AG09319 (cell line): ENCODE data around the gene HGF.
"Not testable (repeated sequence)": the region's sequence is repeated elsewhere in the genome, so short reads cannot be mapped to it uniquely, and the experiment has no call there.

Source experiments
- DNase-seq: peaks from one replicate; pipeline ENCODE4 v3.0.0-alpha.2; 2010; ENCODE audit warnings: low read depth; ENCODE audit errors: extremely low read depth
- CTCF ChIP-seq: IDR thresholded peaks from 2 replicates; pipeline ENCODE4 v1.5.1; 2011; ENCODE audit warnings: low read depth, mild to moderate bottlenecking, inconsistent platforms, low read length, moderate library complexity

The HGF gene

GRCh38 chr7:81740403-81740802 lies 29.4 kb downstream of the HGF start:
- no peak for TF ChIP-seq CTCF
- DNase-seq = no peak

GRCh38 chr7:81736091-81736490 lies 33.8 kb downstream of the HGF start:
- TF ChIP-seq CTCF = no peak
- no peak for DNase-seq

GRCh38 chr7:81725812-81726127 lies 44.1 kb downstream of the HGF start:
- DNase-seq = peak; percentile 73
- TF ChIP-seq CTCF = no peak

- peak; percentile 29 for DNase-seq
- TF ChIP-seq CTCF = no peak
Observed at GRCh38 chr7:81725003-81725811, 44.6 kb downstream of the HGF start.

- DNase-seq = not testable (repeated sequence)
Observed at GRCh38 chr7:81722250-81722649, 47.6 kb downstream of the HGF start.

- DNase-seq = no peak
- TF ChIP-seq CTCF = no peak
Observed at GRCh38 chr7:81721437-81721836, 48.4 kb downstream of the HGF start.

GRCh38 chr7:81719865-81720264 lies 50.0 kb downstream of the HGF start:
- no peak for DNase-seq
- TF ChIP-seq CTCF = no peak

GRCh38 chr7:81715984-81716588 lies 53.8 kb downstream of the HGF start:
- peak; percentile 25 for TF ChIP-seq CTCF
- no peak for DNase-seq
